ENCODE measurements around the gene TEX264. TPM values are rescaled to one million over a fixed set of nuclear protein-coding genes. Genes with fewer than 3 reads are reported as not detected.

Gene TEX264
- polyA plus RNA-seq, 3 donors: 58.3 to 108 (median 80.8) TPM

- H3K27ac ChIP-seq (ENCODE audit: low read depth in 1 of 2, low read length in 2 of 2): no peak overlapping the region
- no peak overlapping the region for H3K4me2 ChIP-seq (replicated peaks; ENCODE audit: extremely low read depth, low read length, poor library complexity, severe bottlenecking)
- no peak for DNase-seq
- peaks cover 82% of the 10 kb centered on the region for H4K20me1 ChIP-seq (ENCODE audit: insufficient read depth, low read length)
- H3K27me3 Mint-ChIP-seq (ENCODE audit: low read depth in 3 of 3): peaks cover 0 to 5% (median 3%) of the 10 kb centered on the region in 3 donors
- peaks cover 31 to 61% of the 10 kb centered on the region in 2 donors for H3K36me3 ChIP-seq (replicated peaks in 1 of 2; ENCODE audit: control insufficient read depth in 1 of 2, insufficient read depth in 2 of 2, low read length in 2 of 2)
- H3K9ac ChIP-seq (ENCODE audit: insufficient read depth, low read length, poor library complexity, severe bottlenecking): no peak overlapping the region
- no peaks in the 10 kb centered on the region for H3K9me3 Mint-ChIP-seq
- H3K4me1 ChIP-seq (ENCODE audit: control insufficient read depth in 1 of 2, insufficient read depth in 2 of 2, low read length in 2 of 2): peaks cover 44 to 53% of the 10 kb centered on the region in 2 donors
- no peak overlapping the region for H3K27ac Mint-ChIP-seq
- no peaks in the 10 kb centered on the region for H3K9me3 ChIP-seq (replicated peaks in 1 of 2; ENCODE audit: control insufficient read depth in 1 of 2, insufficient read depth in 1 of 2, low read length in 2 of 2)
- H3K27me3 ChIP-seq (ENCODE audit: control insufficient read depth in 2 of 2, insufficient read depth in 2 of 2, low read length in 2 of 2): no peaks in the 10 kb centered on the region
- no peak for TF ChIP-seq CTCF (IDR thresholded peaks at IDR 0.05)
- no peak overlapping the region for H3K4me3 Mint-ChIP-seq
- intact Hi-C loops (cut with micrococcal nuclease): loop anchor here (2.0 to 5.0 kb wide), 4 partner anchors 41 to 301 kb away; partner anchors contain the start of gene DCAF1 (in 1 of the 2)
- peaks cover 79% of the 10 kb centered on the region for H3K4me1 Mint-ChIP-seq
- WGBS (ENCODE audit: insufficient coverage): 83% methylated on average over 1 of the region's 2 CpGs
- H2AFZ ChIP-seq (ENCODE audit: insufficient read depth, low read depth, low read length, poor library complexity, severe bottlenecking): no peak overlapping the region
- peaks cover 56 to 70% of the 10 kb centered on the region in 2 donors for H3K36me3 Mint-ChIP-seq
- H3K4me3 ChIP-seq (replicated peaks in 1 of 3; ENCODE audit: low read depth in 2 of 3, low read length in 3 of 3): no peak overlapping the region
- H3K79me2 ChIP-seq (ENCODE audit: insufficient read depth, low read length): peaks cover 42% of the 10 kb centered on the region
Observed at GRCh38 chr3:51683566-51683965, 12.5 kb downstream of the TEX264 start.

GRCh38 chr3:51684971-51685751 lies 14.1 kb downstream of the TEX264 start:
- H2AFZ ChIP-seq (ENCODE audit: insufficient read depth, low read depth, low read length, poor library complexity, severe bottlenecking): no peak overlapping the region
- WGBS (ENCODE audit: insufficient coverage): 51% methylated on average over 3 of the region's 7 CpGs
- Mint-ChIP-seq H3K4me1 (peaks cover 67% of the 10 kb centered on the region), H3K36me3 (peaks cover 59 to 75% of the 10 kb centered on the region in 2 donors), H3K27me3 (ENCODE audit: low read depth in 3 of 3) (peaks cover 0 to 5% (median 3%) of the 10 kb centered on the region in 3 donors), H3K9me3 (no peaks in the 10 kb centered on the region), H3K27ac (peak overlapping the region; percentile 6 to 91 (median 71)), H3K4me3 (no peak overlapping the region)
- H3K27me3 ChIP-seq (ENCODE audit: control insufficient read depth in 2 of 2, insufficient read depth in 2 of 2, low read length in 2 of 2): no peaks in the 10 kb centered on the region
- no peak for DNase-seq
- H3K4me2 ChIP-seq (replicated peaks; ENCODE audit: extremely low read depth, low read length, poor library complexity, severe bottlenecking): no peak overlapping the region
- intact Hi-C loops (cut with micrococcal nuclease): loop anchor here in 1 of 2 donors (5.0 kb wide), 3 partner anchors 43 to 303 kb away; partner anchors contain the start of gene DCAF1
- peaks cover 33% of the 10 kb centered on the region for H3K79me2 ChIP-seq (ENCODE audit: insufficient read depth, low read length)
- no peaks in the 10 kb centered on the region for H3K9me3 ChIP-seq (replicated peaks in 1 of 2; ENCODE audit: control insufficient read depth in 1 of 2, insufficient read depth in 1 of 2, low read length in 2 of 2)
- peaks cover 38 to 73% of the 10 kb centered on the region in 2 donors for H3K36me3 ChIP-seq (replicated peaks in 1 of 2; ENCODE audit: control insufficient read depth in 1 of 2, insufficient read depth in 2 of 2, low read length in 2 of 2)
- no peak for TF ChIP-seq CTCF (IDR thresholded peaks at IDR 0.05)
- H4K20me1 ChIP-seq (ENCODE audit: insufficient read depth, low read length): peaks cover 80% of the 10 kb centered on the region
- peak overlapping the region in 1 of 2 donors; percentile 72 for H3K27ac ChIP-seq (ENCODE audit: low read depth in 1 of 2, low read length in 2 of 2)
- H3K4me3 ChIP-seq (replicated peaks in 1 of 3; ENCODE audit: low read depth in 2 of 3, low read length in 3 of 3): no peak overlapping the region
- peaks cover 40 to 46% of the 10 kb centered on the region in 2 donors for H3K4me1 ChIP-seq (ENCODE audit: control insufficient read depth in 1 of 2, insufficient read depth in 2 of 2, low read length in 2 of 2)
- peak overlapping the region; percentile 36 for H3K9ac ChIP-seq (ENCODE audit: insufficient read depth, low read length, poor library complexity, severe bottlenecking)
